ENCODE data around the gene PSME3.
"Not testable (repeated sequence)": the region's sequence is repeated elsewhere in the genome, so short reads cannot be mapped to it uniquely, and the experiment has no call there.

PSME3 gene

DNA sequence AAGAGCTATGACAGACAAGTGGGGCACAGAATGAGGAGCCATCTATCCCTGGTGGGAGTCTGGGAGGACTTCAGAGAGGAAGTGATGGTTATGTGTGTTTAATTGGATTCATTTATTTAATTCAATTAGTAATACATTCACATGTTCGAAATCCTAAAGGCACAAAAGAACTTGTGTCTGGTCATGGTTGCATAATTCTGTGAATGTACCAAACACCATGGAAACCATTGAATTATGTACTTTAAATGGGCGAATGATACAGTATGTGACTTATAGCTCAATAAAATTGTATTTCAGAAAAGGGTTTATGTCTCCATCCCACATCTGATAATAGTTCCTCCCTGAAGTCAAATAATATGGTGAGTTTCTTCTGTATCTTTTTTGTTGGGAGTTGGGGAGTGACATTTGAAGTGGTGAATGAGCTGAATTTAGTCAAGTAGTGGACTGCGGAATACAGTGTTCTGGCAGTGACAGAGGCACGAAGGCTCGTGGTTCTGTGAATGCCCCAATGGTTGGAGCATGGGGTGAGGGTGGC, 47.6 kb downstream of the PSME3 start:
- TF ChIP-seq CTCF (conservative IDR thresholded peaks at IDR 0.05; ENCODE audit: low read depth, low read length), result no peak
- DNase-seq (ENCODE audit: low read depth), result no peak
- H3K4me3 ChIP-seq (ENCODE audit: low read depth, low read length), result no peak overlapping the region

DNA sequence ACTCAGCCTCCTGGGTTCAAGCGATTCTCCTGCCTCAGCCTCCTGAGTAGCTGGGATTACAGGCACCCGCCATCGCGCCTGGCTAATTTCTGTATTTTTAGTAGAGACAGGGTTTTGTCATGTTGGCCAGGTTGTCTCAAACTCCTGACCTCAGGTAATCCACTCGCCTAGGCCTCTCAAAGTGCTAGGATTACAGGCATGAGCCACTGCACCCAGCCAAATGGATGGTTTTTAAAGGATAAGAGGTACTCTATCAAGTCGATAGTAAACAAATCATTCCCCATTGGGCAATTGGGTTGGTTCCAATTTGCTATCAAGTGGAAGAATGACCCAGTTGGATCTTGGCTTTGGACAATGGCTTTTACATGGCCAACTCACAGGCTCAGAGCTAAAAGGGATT, 48.5 kb downstream of the PSME3 start:
- not testable (repeated sequence) for DNase-seq (ENCODE audit: low read depth); H3K4me3 ChIP-seq (ENCODE audit: low read depth, low read length)

DNA sequence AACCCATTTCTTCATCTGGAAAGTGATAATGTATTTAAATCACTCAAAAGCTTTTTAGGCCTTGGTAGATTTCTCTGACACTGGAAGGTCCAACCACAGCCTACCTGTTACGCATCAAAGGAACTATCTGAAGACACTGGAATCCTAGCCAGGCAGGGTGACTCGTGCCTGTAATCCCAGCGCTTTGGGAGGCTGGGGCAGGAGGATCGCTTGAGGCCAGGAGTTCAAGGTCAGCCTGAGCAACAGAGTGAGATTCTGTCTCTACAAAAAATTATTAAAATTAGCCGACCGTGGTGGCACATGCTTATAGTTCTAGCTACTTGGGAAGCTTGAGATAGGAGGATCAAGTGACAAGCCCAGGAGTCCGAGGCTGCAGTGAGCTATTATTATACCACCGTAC, 49.0 kb downstream of the PSME3 start:
- H3K4me3 ChIP-seq (ENCODE audit: low read depth, low read length), result no peak overlapping the region

DNA sequence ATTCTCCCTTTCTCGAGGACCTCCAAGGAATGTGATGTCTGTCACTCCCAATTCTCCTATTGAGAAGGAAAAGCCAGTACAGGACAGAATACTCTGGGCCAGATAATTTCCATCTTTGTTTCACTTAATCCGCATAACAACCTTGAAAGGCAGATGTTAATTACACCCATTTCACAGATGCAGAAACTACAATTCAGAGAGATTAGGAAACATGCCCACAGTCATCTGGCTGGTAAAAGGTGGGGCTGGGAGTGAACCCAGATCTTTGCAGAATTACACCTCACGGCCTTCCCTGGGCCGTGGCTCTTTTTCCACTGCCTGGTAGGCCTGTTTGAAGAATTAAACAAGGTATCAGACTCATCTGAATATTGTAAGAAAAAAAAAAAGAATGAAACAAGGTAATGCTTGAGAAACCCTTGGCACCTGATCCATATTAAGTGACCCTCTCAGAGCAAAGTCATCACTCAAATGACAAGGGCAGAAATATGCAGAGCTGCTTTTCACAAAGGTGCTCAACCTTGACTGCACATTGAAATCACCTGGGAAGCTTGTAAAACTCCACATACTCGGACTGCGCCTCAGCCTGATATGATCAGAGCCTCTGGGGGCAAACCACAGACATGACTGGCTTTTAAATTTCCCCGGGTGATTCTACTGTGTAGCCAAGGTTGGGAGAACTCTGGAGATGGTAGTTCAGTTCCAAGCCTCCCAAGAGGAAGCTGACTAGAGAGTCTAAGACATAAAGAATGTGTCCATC, 50.8 kb downstream of the PSME3 start:
- DNase-seq (ENCODE audit: low read depth), result no peak
- H3K4me3 ChIP-seq (ENCODE audit: low read depth, low read length), result no peak overlapping the region
- no peak for TF ChIP-seq CTCF (conservative IDR thresholded peaks at IDR 0.05; ENCODE audit: low read depth, low read length)

More for the DNA sequence above, 49.0 kb downstream of the PSME3 start:
- no peak for TF ChIP-seq CTCF (conservative IDR thresholded peaks at IDR 0.05; ENCODE audit: low read depth, low read length)
- DNase-seq (ENCODE audit: low read depth), result no peak

DNA sequence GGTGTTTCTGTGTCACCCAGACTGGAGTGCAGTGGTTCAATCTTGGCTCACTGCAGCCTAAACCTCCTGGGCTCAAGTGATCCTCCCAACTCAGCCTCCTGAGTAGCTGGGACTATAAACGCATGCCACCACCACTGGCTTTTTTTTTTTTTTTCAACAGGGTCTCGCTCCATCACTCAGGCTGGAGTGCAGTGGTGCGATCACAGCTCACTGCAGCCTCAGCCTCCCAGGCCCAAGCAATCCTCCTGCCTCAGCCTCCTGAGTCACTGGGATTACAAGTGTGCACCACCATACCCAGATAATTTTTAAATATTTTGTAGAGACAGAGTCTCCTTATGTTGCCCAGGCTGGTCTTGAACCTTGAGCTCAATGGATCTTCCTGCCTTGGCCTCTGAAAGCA, 52.6 kb downstream of the PSME3 start:
- not testable (repeated sequence) for DNase-seq (ENCODE audit: low read depth); H3K4me3 ChIP-seq (ENCODE audit: low read depth, low read length)

DNA sequence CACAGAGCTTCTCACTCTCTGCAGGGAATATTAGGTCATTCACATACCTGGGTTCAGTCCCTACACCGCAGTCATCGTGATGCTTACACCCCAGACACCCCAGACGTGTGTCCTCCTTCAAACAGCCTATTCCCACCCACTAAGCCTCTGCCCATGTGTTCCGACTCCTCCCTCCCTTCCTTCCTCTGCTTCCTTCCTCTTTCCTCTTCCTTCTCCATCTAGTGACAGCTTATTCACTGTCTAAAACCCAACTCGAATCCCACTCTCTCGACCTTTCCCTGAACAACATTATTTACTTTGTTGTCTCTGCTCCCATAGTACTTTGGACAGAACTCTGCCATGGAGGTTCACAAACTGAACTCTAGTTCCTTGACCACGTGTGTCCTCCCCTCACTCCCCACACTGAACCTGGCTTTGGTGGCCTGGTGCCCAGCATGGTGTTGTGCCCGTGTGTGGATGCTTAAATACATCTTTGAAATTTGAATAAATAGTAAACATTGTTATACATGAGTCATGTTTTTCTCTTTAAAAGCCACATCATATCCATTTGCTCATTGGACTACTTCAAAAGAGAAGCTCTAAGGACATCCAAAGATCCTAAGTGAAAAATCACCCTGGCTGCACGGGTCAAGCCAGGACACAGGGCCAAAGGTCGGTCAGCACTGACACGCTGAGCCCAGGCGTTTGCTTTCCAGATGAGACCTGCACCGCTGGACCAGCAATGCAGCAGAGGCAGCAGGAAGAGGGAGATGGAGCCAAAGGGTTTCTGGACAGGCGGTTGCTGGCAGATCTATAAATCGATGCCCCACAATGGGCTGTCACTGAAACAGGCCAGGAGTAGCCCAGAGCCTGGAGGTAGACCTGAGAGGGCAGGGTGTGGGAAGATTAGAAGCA, 53.3 kb downstream of the PSME3 start:
- DNase-seq (ENCODE audit: low read depth), result no peak
- no peak overlapping the region for H3K4me3 ChIP-seq (ENCODE audit: low read depth, low read length)
- TF ChIP-seq CTCF (conservative IDR thresholded peaks at IDR 0.05; ENCODE audit: low read depth, low read length), result no peak

- no peak for TF ChIP-seq CTCF (conservative IDR thresholded peaks at IDR 0.05; ENCODE audit: low read depth, low read length)
- no peak overlapping the region for H3K4me3 ChIP-seq (ENCODE audit: low read depth, low read length)
- no peak for DNase-seq (ENCODE audit: low read depth)
Measured at GRCh38 chr17:42889809-42890208, 56.6 kb downstream of the PSME3 start.
